Ecto neural progenitor cell (in vitro differentiated cells): ENCODE results near the gene SKI.
"Not testable (repeated sequence)": the region's sequence is repeated elsewhere in the genome, so short reads cannot be mapped to it uniquely, and the experiment has no call there.

Experiments used
- DNase-seq: peaks from one replicate; pipeline ENCODE4 v3.0.0-alpha.2; 2018; ENCODE audit warnings: low spot score

SKI gene

DNA sequence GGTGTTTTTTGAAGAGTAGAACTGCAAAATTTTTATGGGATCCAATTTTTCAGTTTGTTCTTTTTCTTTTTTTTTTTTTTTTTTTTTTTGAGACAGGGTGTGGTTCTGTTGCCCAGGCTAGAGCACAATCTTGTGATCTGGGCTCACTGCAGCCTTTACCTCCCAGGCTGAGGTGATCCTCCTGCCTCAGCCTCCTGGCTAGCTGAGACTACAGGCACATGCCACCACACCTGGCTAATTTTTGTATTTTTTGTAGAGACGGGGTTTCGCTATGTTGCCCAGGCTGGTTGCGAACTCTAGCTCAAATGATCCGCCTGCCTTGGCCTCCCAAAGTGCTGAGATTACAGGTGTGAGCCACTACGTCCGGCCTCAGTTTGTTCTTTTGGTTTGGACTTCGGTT lies 32.4 kb downstream of the SKI start:
- not testable (repeated sequence) for DNase-seq

DNA sequence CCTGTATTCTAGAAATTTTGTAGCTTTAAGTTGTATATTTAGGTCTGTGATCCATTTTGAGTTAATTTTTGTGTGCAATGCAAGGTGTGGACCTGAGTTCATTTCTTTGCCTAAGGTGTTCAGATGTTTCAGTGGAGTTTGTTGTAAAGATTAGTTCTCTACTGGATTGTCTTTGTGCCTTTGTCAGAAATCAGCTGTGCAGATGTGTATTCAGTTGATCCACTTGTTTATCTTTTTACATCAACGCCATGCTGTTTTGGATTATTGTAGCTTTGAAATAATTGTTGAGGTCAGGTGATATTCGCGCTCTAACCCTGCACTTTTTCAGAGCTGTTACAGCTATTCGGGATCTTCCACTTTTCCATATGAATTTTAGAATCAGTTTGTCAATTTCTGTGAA lies 32.8 kb downstream of the SKI start:
- DNase-seq, result no peak

DNA sequence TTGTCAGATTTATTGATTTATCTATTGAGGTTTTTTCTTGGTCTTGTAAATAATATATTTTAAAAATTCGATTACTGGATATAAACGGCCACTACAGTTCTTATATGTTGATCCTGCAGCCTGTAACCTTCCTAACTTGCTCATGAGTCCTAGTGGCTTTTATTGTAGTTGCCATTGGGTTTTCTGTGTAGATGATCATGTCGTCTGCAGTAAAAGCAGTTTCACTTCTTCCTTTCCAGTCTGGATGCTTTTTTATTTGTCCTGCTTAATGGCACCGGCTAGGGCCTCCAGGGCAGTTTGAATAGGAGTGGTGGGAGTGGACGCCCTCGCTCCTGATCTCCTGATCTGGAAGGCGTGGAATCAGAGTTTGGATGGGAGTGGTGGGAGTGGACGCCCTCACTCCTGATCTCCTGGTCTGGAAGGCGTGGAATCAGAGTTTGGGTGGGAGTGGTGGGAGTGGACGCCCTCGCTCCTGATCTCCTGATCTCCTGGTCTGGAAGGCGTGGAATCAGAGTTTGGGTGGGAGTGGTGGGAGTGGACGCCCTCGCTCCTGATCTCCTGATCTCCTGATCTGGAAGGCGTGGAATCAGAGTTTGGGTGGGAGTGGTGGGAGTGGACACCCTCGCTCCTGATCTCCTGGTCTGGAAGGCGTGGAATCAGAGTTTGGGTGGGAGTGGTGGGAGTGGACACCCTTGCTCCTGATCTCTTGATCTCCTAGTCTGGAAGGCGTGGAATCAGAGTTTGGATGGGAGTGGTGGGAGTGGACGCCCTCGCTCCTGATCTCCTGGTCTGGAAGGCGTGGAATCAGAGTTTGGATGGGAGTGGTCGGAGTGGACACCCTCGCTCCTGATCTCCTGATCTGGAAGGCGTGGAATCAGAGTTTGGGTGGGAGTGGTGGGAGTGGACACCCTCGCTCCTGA lies 33.6 kb downstream of the SKI start:
- not testable (repeated sequence) for DNase-seq

DNA sequence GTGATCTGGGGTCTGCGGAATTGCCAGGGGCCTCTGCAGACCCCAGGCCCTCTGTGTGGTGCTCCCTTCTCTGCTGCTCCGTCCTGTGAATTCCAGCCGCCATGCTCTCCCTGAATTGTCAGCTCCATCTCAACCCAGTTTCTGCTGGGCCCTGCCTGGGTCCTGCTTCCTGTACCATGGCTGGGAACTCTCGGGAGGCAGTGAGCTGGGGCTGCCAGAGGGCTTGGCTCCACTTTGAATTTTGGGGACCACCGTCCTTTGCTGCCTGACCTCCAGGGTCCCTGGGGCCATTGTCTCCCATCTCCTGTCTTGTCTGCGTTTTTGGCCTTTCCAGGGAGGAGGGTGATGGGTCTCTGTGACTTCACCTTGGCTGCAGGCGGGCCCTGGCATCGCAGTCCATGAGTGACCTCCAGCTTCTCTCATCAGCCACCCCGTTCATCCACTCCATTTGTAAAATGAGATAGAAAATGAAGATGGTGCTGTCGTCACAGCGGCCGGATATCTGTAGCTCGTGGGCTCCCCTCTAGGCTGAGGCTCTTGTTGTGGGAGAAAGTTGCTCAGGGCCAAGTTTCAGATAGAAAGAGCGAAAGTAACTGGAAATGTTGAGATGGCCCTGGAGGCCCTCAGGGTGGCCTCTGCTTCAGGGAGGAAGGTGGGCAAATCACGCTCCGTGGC lies 38.3 kb downstream of the SKI start:
- no peak for DNase-seq

DNA sequence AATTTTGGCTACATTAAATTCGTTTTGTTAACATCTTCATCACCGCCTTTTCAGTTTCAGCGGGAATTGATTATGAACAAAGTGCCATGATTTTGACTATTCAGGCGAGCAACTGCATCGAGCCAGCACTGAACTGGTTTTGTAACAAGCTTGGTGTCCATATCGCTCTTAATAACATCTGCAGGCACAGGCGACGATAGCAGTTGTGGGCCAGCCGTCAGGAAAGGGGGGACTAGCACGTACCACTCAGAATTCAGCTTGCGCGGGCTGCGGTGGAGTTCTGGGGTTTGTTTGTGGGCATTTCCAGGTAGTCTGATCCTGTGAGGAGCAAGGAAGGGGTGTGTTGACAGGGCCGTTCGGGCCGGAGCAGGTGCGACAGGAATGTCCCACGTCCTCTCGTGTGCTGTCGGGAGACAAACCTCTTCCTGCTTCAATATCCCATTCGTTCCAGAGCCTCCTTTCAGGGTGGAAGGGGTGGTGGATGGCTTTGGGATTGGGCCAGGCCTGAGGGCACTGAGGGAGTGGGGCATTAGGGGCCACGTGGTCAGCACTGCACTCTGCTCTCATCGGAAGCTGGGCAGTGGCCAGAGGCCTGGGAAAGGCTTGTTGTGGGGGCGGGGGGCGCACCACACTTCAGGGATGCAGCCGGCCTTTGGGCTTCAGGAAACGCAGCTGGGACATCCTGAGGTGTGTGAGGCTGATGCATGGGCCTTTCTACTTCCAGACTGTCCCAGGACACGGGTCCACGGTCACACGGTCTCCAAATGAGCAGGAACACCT lies 39.1 kb downstream of the SKI start:
- no peak for DNase-seq

DNA sequence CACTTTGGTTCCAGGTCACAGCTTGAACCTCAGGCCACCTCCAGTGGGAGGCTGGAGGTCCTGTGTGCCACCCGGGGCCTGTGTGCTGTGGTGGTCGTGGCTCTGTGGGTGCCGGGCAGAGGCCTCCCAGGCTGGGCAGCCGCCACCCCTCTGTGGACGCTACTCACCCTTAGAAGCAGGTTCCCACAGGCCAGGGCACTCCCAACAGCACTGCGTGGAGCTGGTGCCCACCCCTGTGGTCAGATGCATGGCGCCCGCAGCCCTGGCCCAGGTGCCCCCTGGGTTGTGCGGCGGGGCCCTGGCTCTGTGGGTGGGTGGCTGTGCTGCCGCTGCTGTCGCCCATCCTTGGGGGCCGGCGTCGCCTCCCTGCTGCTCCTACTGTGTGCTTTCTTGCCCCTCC lies 39.7 kb downstream of the SKI start:
- no peak for DNase-seq

DNA sequence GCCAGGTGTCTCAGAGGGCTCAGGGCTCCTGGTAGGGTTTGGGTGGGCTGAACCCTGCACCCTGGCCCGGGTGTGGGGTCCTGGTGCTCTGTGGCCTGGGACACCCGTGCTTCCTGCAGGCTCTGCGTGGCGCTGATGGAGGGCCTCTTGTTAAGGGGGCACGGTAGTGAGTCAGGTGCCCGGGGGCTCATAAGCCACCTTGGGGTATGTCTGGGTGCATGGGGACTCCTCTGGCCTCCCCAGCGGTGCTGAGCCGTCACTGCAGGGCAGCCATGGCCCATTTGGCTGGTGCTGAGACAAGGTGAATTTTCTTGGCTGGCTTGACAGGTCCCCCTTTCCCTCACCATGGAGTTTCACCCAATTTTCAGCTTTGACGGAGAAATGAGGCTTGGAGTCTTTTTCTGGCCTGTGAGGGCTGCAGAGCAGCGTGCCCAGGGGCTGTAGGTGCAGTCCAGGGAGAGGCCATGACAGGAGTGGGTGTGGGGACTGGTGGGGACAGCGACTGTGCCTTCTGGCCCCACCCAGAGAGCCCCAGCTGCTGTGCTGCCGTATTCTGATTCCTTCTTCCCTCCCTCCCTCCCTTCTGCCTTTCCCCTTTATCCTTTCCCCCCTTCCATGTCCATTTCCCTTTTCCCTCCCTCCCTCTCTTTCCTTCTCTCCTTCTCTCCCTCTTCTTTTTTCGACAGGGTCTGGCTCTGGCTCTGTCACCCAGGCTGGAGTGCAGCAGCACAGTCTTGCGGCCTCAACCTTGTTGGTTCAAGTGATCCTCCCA lies 40.4 kb downstream of the SKI start:
- DNase-seq, result no peak

DNA sequence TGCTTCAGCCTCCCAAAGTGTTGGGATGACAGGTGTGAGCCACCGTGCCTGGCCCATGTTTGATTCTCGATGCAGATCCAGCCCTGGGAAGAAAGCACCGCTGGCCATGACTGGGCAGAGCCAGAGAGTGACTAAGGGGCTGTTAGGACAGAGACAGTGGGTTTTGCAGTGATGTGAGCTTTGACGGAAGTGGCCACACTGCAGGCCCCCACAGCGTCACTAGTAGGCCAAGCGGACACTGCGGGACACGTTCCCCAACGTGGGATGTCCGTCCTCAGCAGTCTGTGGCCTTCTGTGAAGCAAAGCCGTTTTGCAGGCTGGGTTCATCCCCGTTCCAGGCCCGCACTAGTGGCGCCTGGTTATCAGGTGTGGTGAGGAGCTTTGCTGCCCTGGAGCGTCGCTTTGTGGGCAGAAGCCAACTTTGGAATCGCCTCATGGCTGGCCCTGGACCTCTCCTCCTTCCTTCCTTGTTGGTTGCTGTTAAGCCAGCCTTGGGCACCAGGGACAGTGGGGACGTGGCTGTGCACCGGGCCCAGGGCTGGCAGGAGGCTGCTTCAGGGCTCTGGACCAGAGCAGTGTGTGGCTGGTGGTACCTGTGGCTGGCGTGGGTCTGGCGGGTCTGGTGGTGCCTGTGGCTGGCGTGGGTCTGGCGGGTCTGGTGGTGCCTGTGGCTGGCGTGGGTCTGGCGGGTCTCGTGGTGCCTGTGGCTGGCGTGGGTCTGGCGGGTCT lies 41.2 kb downstream of the SKI start:
- no peak for DNase-seq

DNA sequence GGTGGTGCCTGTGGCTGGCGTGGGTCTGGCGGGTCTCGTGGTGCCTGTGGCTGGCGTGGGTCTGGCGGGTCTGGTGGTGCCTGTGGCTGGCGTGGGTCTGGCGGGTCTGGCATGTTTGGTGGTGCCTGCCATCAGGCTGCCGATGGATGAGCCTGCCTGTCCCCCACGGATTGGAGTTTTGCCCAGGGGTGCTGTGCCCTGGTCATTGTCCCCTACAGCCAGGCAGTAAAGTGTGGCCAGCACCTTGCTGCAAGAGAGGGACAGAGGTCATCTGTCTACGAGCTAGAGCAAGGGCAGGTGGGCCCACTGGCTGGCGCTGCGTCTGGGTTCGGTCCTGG lies 41.8 kb downstream of the SKI start:
- DNase-seq, result no peak

DNA sequence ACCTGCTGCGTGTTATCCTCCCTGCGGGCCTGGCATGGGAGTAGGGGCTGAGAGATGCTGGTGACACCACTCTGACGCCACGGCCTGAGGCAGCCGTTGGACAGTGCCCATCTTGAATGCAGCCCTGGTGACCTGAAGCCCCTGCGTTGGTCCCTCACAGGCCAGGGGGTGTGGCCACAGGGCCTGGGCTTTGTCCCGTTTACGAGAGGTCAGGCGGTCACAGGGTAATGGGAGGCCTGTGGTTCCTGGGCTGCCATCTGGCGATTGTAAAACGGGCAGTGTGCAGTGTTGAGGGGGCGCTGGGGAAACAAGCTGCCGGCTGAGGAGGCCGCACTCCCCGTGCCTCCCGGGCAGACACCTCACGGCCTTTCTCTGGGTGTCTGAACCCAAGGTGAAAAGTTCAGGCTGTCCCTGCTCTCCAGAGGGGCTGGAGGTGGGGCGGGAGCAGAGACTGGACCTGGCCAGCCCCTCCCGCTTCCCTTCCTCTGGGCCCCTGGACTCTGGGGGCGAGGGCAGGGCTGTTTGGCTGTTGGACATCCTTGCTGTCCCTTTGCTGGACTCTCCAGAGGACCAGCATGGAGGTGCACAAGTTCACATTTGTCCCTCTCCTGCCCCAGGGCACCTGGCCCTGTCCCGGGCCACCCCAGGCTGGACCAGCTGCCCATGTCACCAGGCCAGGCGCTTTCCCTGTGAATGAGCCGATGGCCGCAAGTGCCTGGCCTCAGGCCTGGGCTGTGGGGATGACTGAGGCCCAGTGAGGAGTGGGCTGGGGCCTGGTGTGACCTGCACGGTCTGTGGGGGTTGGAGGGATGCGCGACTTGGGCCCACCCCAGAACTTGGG lies 42.4 kb downstream of the SKI start:
- DNase-seq, result peak; percentile 75

DNA sequence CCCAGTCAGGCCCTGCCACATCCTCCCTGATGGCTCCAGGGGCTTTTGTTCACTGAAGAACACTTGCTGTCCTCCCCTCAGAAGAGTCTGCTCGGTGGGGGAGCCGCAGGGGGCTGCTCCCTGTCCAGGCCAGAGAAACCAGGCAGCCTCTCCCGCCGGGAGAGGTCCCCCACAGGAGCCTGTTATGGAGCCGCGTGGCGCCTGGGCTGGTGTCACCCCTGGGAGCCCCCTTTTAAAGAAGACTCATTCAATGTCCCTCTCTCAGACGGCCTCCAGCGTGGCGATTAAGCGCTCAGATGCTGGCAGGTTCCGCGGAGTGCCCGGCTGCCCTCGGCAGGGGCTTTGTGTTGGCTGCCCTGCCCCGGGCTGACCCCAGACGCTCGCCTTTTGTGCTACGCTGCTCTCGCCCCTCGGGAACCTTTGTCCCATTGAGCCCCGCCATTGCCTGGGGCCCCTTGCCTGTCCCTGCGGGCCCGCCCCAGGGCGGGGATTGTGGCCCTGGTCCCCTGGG lies 43.1 kb downstream of the SKI start:
- DNase-seq, result peak; percentile 91

DNA sequence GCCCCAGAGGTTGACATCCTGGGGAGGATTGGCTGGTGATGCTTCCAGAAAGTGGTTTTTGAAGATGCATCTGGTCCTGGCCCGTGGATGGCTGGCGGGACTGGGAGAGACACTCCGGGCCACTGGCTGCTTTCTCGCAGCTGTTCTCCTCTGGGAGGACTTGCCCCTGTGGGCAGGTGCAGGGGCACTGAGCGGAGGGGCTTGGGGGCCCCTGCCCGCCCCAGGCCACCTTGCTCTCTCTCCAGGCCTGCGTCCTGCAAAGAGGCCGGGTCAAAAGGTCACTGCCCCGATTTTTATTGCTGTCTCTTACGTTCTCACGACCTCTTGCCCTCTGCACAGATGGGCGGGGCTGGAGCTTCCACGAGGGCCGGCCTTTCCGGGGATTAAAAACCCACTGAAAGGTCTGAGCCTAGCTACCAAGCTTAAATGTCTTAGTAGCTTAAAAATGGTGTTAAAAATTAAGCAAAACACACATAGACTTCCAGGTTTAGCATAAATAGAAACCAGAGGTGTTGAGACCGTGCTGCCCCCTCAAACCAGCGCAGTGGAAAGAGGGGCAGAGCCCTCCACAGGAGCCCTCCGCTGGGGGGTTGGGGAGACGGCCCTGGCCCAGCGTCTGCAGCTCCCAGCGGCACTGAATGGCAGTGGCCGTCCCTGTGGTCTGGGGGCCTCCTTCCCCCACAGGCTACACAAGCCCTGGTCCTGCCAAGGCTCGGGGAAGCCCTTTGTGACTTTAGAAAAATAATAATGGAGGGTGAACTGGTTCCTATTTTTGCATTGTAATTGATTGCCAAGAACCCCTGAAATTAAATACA lies 43.9 kb downstream of the SKI start:
- peak; percentile 92 for DNase-seq

DNA sequence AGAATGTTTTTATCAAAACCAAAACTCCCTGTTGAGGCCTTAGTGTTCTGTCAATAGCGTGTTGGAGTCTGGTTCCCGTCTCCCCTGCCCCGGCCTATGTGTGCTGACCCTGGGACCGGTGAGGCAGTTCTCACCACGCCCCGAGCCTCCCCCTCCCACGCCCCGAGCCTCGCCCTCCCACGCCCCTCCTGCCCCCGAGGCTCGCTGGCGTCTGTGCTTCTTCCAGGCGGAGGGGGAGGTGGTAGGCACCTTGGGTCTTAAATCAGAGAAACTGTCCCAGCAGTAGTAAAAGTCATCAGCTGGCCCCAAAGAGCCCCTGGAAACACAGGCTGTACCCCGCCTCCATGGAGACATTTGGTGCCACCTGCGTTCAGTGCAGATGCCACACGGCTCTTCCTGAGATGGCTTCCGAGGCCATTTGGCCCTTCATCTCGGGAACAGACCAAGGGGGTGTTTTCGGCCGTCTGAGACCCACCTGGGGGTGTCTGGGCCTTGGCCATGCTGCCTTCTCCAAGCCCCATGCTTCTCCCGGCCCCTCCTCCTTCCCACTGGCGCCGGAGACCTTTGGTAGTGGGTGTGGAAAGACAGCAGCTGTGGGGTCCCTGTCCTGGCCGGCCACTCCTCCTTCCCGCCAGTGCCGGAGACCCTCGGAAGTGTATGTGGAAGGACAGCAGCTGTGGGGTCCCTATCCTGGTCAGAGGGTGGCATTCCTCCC lies 44.7 kb downstream of the SKI start:
- no peak for DNase-seq

DNA sequence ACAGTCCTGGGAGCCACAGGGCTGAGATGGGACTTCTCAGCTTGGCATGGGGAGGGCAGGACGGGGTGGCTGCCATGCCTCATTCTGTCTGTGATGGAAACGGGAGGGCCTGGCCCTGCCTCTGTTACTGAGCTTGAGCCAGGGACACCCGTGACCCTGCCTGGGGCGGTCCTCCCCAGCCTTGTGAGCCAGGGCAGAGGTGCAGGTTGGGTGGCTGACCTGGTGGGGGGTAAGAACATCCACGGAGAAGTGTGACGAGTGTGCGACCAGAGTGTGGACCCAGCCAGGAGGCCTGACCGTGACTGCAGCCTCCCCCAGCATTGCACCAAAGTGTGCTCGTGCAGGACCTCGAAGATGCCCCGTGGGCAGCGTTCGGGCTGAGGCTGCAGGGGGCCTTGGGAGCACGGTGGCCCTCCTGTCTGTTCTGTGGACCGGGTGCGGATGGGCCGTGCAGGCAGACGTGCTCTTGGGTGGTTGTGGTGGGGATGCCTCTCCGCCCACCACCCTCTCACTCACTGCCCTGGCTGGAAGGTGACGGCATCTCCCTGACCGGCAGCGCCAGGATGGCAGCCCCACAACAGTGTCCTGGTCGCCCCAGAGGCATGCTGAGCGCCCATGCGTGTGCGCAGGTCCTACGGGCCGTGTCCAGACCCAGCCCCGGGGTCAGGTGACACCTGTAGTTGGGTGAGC lies 45.4 kb downstream of the SKI start:
- DNase-seq, result no peak

DNA sequence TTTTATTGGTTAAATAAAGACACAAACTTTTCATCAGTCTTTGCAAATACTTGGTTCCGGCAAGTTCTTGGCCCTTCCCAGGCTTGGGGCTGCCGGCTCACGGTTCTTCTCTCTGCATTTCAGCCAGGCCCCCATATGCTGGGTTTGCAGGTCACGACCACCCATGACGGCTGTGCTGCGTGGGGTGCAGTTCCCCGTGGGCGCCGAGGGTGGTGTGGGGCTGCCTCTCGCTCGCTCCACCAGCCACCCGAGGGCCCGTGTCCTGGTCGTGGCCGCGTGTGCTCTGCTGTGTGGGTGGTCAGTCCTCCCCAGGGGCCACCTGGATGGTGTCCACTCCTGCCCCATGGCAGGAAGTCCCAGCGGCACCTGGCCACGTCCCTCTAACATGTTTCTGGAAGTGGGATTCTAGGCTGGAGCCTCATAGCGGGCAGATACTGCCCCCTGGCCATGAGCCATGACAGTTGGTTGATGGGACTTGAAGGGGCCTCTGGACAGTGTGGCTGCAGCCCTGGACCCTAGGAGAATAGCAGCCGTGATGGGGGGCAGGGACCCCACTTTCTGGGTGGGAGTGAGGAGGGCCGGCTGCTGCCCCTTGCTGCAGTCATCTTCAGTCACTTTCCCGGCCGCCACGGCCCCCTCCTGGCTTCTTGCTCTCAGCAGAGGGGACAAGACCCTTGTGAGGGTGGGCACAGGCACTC lies 46.3 kb downstream of the SKI start:
- no peak for DNase-seq

DNA sequence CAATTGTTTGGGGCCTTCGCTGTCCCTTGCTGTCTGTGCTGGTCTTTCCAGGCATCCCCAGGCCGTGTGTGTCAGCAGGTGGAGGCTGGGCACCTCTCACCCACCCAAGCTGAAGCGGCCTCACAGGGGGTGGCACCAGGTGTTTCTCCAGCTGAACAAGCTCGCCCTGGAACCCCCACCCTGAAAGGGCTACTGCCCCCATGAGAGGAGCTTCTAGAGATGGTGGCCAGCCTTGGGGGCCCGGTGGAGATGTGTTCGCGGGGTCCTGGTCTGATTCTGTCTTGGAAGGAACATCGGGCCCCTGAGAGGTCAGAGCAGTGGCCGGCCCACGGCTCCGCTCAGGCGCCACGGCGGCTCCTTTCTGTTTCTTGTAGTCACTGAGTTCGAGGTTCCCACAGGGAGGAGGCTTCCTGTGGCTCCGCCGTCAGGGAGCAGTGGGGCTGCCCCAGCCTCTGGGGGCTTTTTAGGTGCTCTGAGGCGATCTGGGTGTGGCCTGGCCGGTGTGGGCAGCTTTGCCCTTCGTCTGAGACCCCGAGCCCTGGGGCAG lies 46.9 kb downstream of the SKI start:
- no peak for DNase-seq
